CD8-positive, alpha-beta memory T cell (primary cell): ENCODE data around the gene ZNF829. TPM values are rescaled to one million over a fixed set of nuclear protein-coding genes. Genes with fewer than 3 reads are reported as not detected.

Source experiments
- CTCF ChIA-PET: fragments of 350-600 bp; sonication (Branson Sonifier 250); formaldehyde crosslinking; loops from one replicate; lab custom pipeline; 2021; ENCODE audit warnings: antibody characterized with exemption; lab: Charles Lee
- POLR2A ChIA-PET: fragments of 350-600 bp; sonication (Branson Sonifier 250); formaldehyde crosslinking; loops from one replicate; lab custom pipeline; 2021; ENCODE audit warnings: antibody characterized with exemption; lab: Charles Lee
- DNase-seq, 5 donors: peaks; one replicate each; pipeline versions ENCODE4 v3.0.0 to v3.0.0-alpha.2; 2020 to 2022; ENCODE audit warnings: mixed read lengths in 1 of 5
- H3K27ac ChIP-seq: one replicate; pipeline ENCODE4 v1.7.0; 2013; ENCODE audit warnings: low read depth, mild to moderate bottlenecking, low read length, moderate library complexity
- H3K27me3 ChIP-seq: 2 replicates; pipeline ENCODE4 v1.7.0; 2013; ENCODE audit warnings: low read length, mild to moderate bottlenecking; ENCODE audit not compliant: insufficient read depth, poor library complexity, severe bottlenecking
- H3K36me3 ChIP-seq: 2 replicates; pipeline ENCODE4 v1.7.0; 2013; ENCODE audit warnings: mild to moderate bottlenecking, low read length, moderate library complexity; ENCODE audit not compliant: insufficient read depth
- H3K4me1 ChIP-seq: 2 replicates; pipeline ENCODE4 v1.7.0; 2013; ENCODE audit warnings: mild to moderate bottlenecking, low read length, moderate library complexity; ENCODE audit not compliant: insufficient read depth
- H3K4me3 ChIP-seq: 2 replicates; pipeline ENCODE4 v1.7.0; 2013; ENCODE audit warnings: mild to moderate bottlenecking, low read length
- H3K9me3 ChIP-seq: 2 replicates; pipeline ENCODE4 v1.7.0; 2013; ENCODE audit warnings: mild to moderate bottlenecking, low read length
- H3K27ac Mint-ChIP-seq, 8 donors: one replicate each; pipeline ENCODE4 v1.8.0; 2020 to 2021; ENCODE audit warnings: mixed read lengths in 8 of 8, mild to moderate bottlenecking in 6 of 8, inconsistent platforms in 3 of 8, moderate library complexity in 3 of 8
- H3K27me3 Mint-ChIP-seq, 2 donors: one replicate each; pipeline ENCODE4 v1.8.0; 2020 to 2021; ENCODE audit warnings: mixed read lengths in 2 of 2, mild to moderate bottlenecking in 1 of 2, moderate library complexity in 1 of 2
- H3K36me3 Mint-ChIP-seq, 3 donors: one replicate each; pipeline ENCODE4 v1.8.0; 2020 to 2021; ENCODE audit warnings: mixed read lengths in 3 of 3, inconsistent platforms in 1 of 3, mild to moderate bottlenecking in 1 of 3
- H3K4me1 Mint-ChIP-seq, 3 donors: one replicate each; pipeline ENCODE4 v1.8.0; 2020 to 2021; ENCODE audit warnings: mixed read lengths in 3 of 3, inconsistent platforms in 1 of 3, mild to moderate bottlenecking in 1 of 3
- H3K4me3 Mint-ChIP-seq, 7 donors: one replicate each; pipeline ENCODE4 v1.8.0; 2020 to 2021; ENCODE audit warnings: mixed read lengths in 7 of 7, mild to moderate bottlenecking in 6 of 7, moderate library complexity in 4 of 7, inconsistent platforms in 2 of 7
- H3K9me3 Mint-ChIP-seq, 5 donors: one replicate each; pipeline ENCODE4 v1.8.0; 2020 to 2022; ENCODE audit warnings: mixed read lengths in 5 of 5, mild to moderate bottlenecking in 3 of 5, moderate library complexity in 2 of 5, inconsistent platforms in 1 of 5
- polyA plus RNA-seq: library from polyadenylated mRNA; unstranded; fragments of 300-500 nt; fragmentation: Illumina TruSeq; gene quantifications from one replicate; pipeline ENCODE4 v1.2.3, GENCODE V29; 2021
- total RNA-seq, 2 experiments: library from RNA; stranded (reverse); gene quantifications; one replicate each; pipeline ENCODE4 v1.2.3, GENCODE V29; 2021

Gene ZNF829
- total RNA-seq (1 to 10 TPM; 5.9 to 7.7 TPM), polyA plus RNA-seq (4.9 TPM)

GRCh38 chr19:36915992-36916830, at the start of gene ZNF829, which contains the start of gene ZNF568:
Gene ZNF829, minus strand, starts transcription at chr19:36916291. Its CDS starts 1,124 bp downstream, at chr19:36915167.
Gene ZNF568, plus strand, starts transcription at chr19:36916332. Its CDS starts 6,439 bp downstream, at chr19:36922771.
- peaks cover 5% of the 10 kb centered on the region for H3K36me3 ChIP-seq
- peaks cover 32 to 46% (median 35%) of the 10 kb centered on the region in 3 donors for H3K4me1 Mint-ChIP-seq
- peak within 1 kb of the TSS; percentile 70 to 99 (median 94) for H3K27ac Mint-ChIP-seq
- peak within 1 kb of the TSS; percentile 90 to 96 (median 92) for H3K4me3 Mint-ChIP-seq
- peak within 1 kb of the TSS; percentile 79 for H3K4me3 ChIP-seq
- H3K9me3 Mint-ChIP-seq, result peaks cover 0 to 17% (median 9%) of the 10 kb centered on the region in 5 donors
- peaks cover 9% of the 10 kb centered on the region for H3K4me1 ChIP-seq
- H3K9me3 ChIP-seq, result no peaks in the 10 kb centered on the region
- peaks cover 33 to 67% (median 62%) of the 10 kb centered on the region in 3 donors for H3K36me3 Mint-ChIP-seq
- no peaks in the 10 kb centered on the region for H3K27me3 ChIP-seq
- H3K27me3 Mint-ChIP-seq, result no peaks in the 10 kb centered on the region
- H3K27ac ChIP-seq, result peak within 1 kb of the TSS; percentile 81
- ChIA-PET POLR2A (no interaction called here), CTCF (no interaction called here)
- peak; percentile 92 to 95 (median 94) for DNase-seq

GRCh38 chr19:36963280-36963679, 47.2 kb upstream of the ZNF829 start:
- Histone ChIP-seq H3K27ac (no peak overlapping the region), H3K9me3 (no peaks in the 10 kb centered on the region), H3K4me1 (no peaks in the 10 kb centered on the region), H3K36me3 (no peaks in the 10 kb centered on the region), H3K27me3 (no peaks in the 10 kb centered on the region), H3K4me3 (no peak overlapping the region)
- DNase-seq, result no peak
- H3K36me3 Mint-ChIP-seq, result peaks cover 8 to 40% (median 21%) of the 10 kb centered on the region in 3 donors
- H3K4me1 Mint-ChIP-seq, result no peaks in the 10 kb centered on the region
- POLR2A ChIA-PET, result no interaction called here
- no peaks in the 10 kb centered on the region for H3K27me3 Mint-ChIP-seq
- CTCF ChIA-PET, result interaction anchor here (0.6 kb wide), 1 partner anchor 154 kb away, joined by 4 read pairs; no protein-coding TSS in a partner anchor
- peaks cover 22 to 65% (median 48%) of the 10 kb centered on the region in 5 donors for H3K9me3 Mint-ChIP-seq
- H3K27ac Mint-ChIP-seq, result no peak overlapping the region
- no peak overlapping the region for H3K4me3 Mint-ChIP-seq

GRCh38 chr19:36962346-36962745, 46.3 kb upstream of the ZNF829 start:
- H3K9me3 Mint-ChIP-seq, result peaks cover 31 to 74% (median 57%) of the 10 kb centered on the region in 5 donors
- no peak for DNase-seq
- Histone ChIP-seq H3K36me3 (no peaks in the 10 kb centered on the region), H3K4me1 (no peaks in the 10 kb centered on the region), H3K9me3 (no peaks in the 10 kb centered on the region), H3K27me3 (no peaks in the 10 kb centered on the region), H3K4me3 (no peak overlapping the region), H3K27ac (no peak overlapping the region)
- no peaks in the 10 kb centered on the region for H3K4me1 Mint-ChIP-seq
- POLR2A ChIA-PET, result no interaction called here
- no peak overlapping the region for H3K4me3 Mint-ChIP-seq
- H3K36me3 Mint-ChIP-seq, result peaks cover 5 to 39% (median 23%) of the 10 kb centered on the region in 3 donors
- CTCF ChIA-PET, result no interaction called here
- H3K27me3 Mint-ChIP-seq, result peaks cover 0 to 1% of the 10 kb centered on the region in 2 donors
- H3K27ac Mint-ChIP-seq, result no peak overlapping the region

GRCh38 chr19:36950335-36951119, 34.4 kb upstream of the ZNF829 start:
- no peak overlapping the region for H3K27ac Mint-ChIP-seq
- H3K27ac ChIP-seq, result no peak overlapping the region
- H3K9me3 ChIP-seq, result peaks cover 40% of the 10 kb centered on the region
- peaks cover 49 to 83% (median 77%) of the 10 kb centered on the region in 5 donors for H3K9me3 Mint-ChIP-seq
- ChIA-PET CTCF (no interaction called here), POLR2A (no interaction called here)
- H3K4me1 Mint-ChIP-seq, result no peaks in the 10 kb centered on the region
- no peaks in the 10 kb centered on the region for H3K27me3 ChIP-seq
- H3K4me3 Mint-ChIP-seq, result no peak overlapping the region
- no peaks in the 10 kb centered on the region for H3K27me3 Mint-ChIP-seq
- DNase-seq, result no peak
- H3K4me3 ChIP-seq, result peak overlapping the region; percentile 27
- H3K36me3 ChIP-seq, result peaks cover 30% of the 10 kb centered on the region
- peaks cover 31 to 62% (median 58%) of the 10 kb centered on the region in 3 donors for H3K36me3 Mint-ChIP-seq
- H3K4me1 ChIP-seq, result no peaks in the 10 kb centered on the region

- no peak overlapping the region for H3K27ac Mint-ChIP-seq
- no peaks in the 10 kb centered on the region for H3K4me1 ChIP-seq
- H3K4me1 Mint-ChIP-seq, result peaks cover 0 to 1% (median 0%) of the 10 kb centered on the region in 3 donors
- H3K27me3 ChIP-seq, result no peaks in the 10 kb centered on the region
- H3K27ac ChIP-seq, result no peak overlapping the region
- H3K9me3 ChIP-seq, result peaks cover 3% of the 10 kb centered on the region
- H3K4me3 Mint-ChIP-seq, result no peak overlapping the region
- no peak overlapping the region for H3K4me3 ChIP-seq
- H3K9me3 Mint-ChIP-seq, result peaks cover 42 to 91% (median 71%) of the 10 kb centered on the region in 5 donors
- ChIA-PET CTCF (no interaction called here), POLR2A (no interaction called here)
- DNase-seq, result no peak
- H3K36me3 Mint-ChIP-seq, result peaks cover 65 to 96% (median 86%) of the 10 kb centered on the region in 3 donors
- H3K36me3 ChIP-seq, result peaks cover 35% of the 10 kb centered on the region
- no peaks in the 10 kb centered on the region for H3K27me3 Mint-ChIP-seq
These were observed 23.1 kb upstream of the ZNF829 start for GRCh38 chr19:36939153-36939552.

DNA sequence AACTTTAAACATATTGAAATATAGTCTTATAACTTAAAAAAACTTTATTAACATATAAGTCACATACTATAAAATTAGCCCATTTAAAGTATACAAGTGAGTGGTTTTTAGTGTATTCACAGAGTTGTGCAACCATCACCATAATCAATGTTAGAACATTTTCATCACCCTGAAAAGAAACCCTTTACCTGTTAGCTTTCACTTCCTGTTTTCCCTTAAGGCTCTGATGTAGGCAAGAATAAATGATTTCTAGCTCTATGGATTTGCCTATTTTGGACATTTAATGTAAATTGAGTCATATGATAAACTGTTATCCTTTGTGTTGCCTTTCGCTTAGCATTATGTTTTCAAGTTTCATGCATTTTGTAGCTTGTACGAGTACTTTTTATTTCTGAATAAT, 15.6 kb upstream of the ZNF829 start:
- H3K27me3 Mint-ChIP-seq, result no peaks in the 10 kb centered on the region
- no peak overlapping the region for H3K27ac ChIP-seq
- peaks cover 0 to 4% (median 0%) of the 10 kb centered on the region in 3 donors for H3K4me1 Mint-ChIP-seq
- no peaks in the 10 kb centered on the region for H3K9me3 ChIP-seq
- no peak overlapping the region for H3K27ac Mint-ChIP-seq
- H3K4me1 ChIP-seq, result no peaks in the 10 kb centered on the region
- DNase-seq, result no peak
- H3K4me3 ChIP-seq, result no peak overlapping the region
- ChIA-PET POLR2A (no interaction called here), CTCF (no interaction called here)
- H3K9me3 Mint-ChIP-seq, result peaks cover 39 to 80% (median 52%) of the 10 kb centered on the region in 5 donors
- H3K27me3 ChIP-seq, result no peaks in the 10 kb centered on the region
- peaks cover 33 to 87% (median 75%) of the 10 kb centered on the region in 3 donors for H3K36me3 Mint-ChIP-seq
- H3K36me3 ChIP-seq, result peaks cover 3% of the 10 kb centered on the region
- H3K4me3 Mint-ChIP-seq, result no peak overlapping the region

- ChIA-PET POLR2A (no interaction called here), CTCF (no interaction called here)
- no peak overlapping the region for H3K4me3 ChIP-seq
- H3K4me1 ChIP-seq, result peaks cover 9% of the 10 kb centered on the region
- H3K27me3 ChIP-seq, result no peaks in the 10 kb centered on the region
- H3K4me3 Mint-ChIP-seq, result peak overlapping the region in 5 of 7 donors; percentile 10 to 90 (median 49)
- H3K9me3 Mint-ChIP-seq, result peaks cover 2 to 23% (median 8%) of the 10 kb centered on the region in 5 donors
- DNase-seq, result no peak
- no peak overlapping the region for H3K27ac ChIP-seq
- H3K36me3 Mint-ChIP-seq, result peaks cover 32 to 67% (median 63%) of the 10 kb centered on the region in 3 donors
- peak overlapping the region in 1 of 8 donors; percentile 49 for H3K27ac Mint-ChIP-seq
- H3K27me3 Mint-ChIP-seq, result no peaks in the 10 kb centered on the region
- H3K4me1 Mint-ChIP-seq, result peaks cover 31 to 46% (median 35%) of the 10 kb centered on the region in 3 donors
- no peaks in the 10 kb centered on the region for H3K9me3 ChIP-seq
- H3K36me3 ChIP-seq, result no peaks in the 10 kb centered on the region
These were observed 2.0 kb upstream of the ZNF829 start for GRCh38 chr19:36918090-36918489.
